ENCODE results near the gene GSK3A. TPM values are rescaled to one million over a fixed set of nuclear protein-coding genes. Genes with fewer than 3 reads are reported as not detected.

Gene GSK3A
- total RNA-seq, 1 donor from 2014 or later: 50.3 TPM

DNA sequence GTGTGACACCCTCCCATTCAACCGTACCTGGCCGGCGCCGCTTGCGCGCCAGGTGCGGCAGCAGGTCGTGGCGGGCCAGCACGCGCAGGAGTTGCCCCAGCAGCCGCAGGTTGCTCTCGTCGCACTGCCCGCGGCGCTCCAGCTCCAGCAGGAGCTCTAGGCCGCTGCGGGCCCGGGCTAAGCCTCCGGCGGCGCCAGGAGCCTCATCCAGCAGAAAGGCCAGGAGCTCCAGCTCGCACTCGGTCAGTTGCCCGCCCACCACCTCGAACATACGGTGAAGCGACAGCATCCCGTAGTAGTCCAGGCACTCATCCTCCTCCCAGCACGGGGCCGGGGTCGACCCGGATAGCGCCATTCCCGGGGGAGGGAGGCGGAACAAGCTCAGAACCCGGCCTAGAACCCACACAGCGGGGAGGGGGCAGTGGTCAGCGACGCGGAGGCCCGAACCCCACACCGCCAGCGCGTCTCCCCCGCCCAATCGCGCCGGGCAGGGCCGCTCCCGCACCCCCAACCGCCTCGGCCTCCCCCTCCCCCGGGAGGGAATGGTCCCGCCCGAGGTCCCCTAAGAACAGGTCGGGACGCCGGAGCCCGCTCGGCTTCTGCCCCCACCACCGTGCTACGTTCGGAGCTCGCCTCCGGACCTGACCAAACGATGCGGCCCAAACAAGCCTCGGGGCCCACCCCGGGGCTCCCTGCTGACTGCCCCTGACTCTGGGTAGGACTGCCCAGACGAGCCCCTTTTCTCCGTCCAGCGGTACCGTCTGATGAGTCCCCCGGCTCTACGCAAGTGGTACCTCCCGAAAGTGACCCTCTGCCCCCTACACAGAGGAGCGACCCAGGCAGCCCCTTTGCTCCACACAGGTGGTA is 25.5 kb downstream of the GSK3A start:
- H4K20me1 ChIP-seq (ENCODE audit: insufficient read depth, low read length): peaks cover 42% of the 10 kb centered on the region
- FAIRE-seq: no peak
- no peaks in the 10 kb centered on the region for H3K27me3 ChIP-seq (ENCODE audit: insufficient read depth, low read length)
- Mint-ChIP-seq H3K36me3 (ENCODE audit: low read depth, unreplicated experiment) (peaks cover 9% of the 10 kb centered on the region), H3K9me3 (ENCODE audit: unreplicated experiment) (peaks cover 4% of the 10 kb centered on the region), H3K27me3 (ENCODE audit: low read depth, unreplicated experiment) (no peaks in the 10 kb centered on the region), H3K4me3 (ENCODE audit: unreplicated experiment) (peak overlapping the region; percentile 97), H3K4me1 (ENCODE audit: low read depth, unreplicated experiment) (peaks cover 19% of the 10 kb centered on the region), H3K27ac (ENCODE audit: unreplicated experiment) (peak overlapping the region; percentile 98)
- H3K27ac ChIP-seq (ENCODE audit: low read depth, low read length): peak overlapping the region; percentile 97
- H2AFZ ChIP-seq (ENCODE audit: low read depth, low read length): peak overlapping the region; percentile 68
- H3K9ac ChIP-seq (ENCODE audit: low read length): peak overlapping the region; percentile 87
- H3K4me2 ChIP-seq (ENCODE audit: low read length): peak overlapping the region; percentile 94
- H3K79me2 ChIP-seq (ENCODE audit: insufficient read depth, low read length): peaks cover 72% of the 10 kb centered on the region
- peaks cover 31% of the 10 kb centered on the region for H3K4me1 ChIP-seq (ENCODE audit: insufficient read depth, low read length)
- peak; percentile 12 for DNase-seq (ENCODE audit: low read depth)
- H3K9me3 ChIP-seq (ENCODE audit: insufficient read depth, low read depth, low read length): no peaks in the 10 kb centered on the region
- TF ChIP-seq, protein P1, sequence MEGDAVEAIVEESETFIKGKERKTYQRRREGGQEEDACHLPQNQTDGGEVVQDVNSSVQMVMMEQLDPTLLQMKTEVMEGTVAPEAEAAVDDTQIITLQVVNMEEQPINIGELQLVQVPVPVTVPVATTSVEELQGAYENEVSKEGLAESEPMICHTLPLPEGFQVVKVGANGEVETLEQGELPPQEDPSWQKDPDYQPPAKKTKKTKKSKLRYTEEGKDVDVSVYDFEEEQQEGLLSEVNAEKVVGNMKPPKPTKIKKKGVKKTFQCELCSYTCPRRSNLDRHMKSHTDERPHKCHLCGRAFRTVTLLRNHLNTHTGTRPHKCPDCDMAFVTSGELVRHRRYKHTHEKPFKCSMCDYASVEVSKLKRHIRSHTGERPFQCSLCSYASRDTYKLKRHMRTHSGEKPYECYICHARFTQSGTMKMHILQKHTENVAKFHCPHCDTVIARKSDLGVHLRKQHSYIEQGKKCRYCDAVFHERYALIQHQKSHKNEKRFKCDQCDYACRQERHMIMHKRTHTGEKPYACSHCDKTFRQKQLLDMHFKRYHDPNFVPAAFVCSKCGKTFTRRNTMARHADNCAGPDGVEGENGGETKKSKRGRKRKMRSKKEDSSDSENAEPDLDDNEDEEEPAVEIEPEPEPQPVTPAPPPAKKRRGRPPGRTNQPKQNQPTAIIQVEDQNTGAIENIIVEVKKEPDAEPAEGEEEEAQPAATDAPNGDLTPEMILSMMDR (IDR thresholded peaks at IDR 0.05; ENCODE audit: insufficient read depth, low read depth, low read length): no peak
- TF ChIP-seq EZH2 (IDR thresholded peaks at IDR 0.05; ENCODE audit: insufficient read depth, low read length): no peak
- peaks cover 12% of the 10 kb centered on the region for H3K36me3 ChIP-seq (ENCODE audit: insufficient read depth, low read length)
- peak overlapping the region; percentile 78 for H3K4me3 ChIP-seq (ENCODE audit: insufficient read depth, low read depth, low read length)

DNA sequence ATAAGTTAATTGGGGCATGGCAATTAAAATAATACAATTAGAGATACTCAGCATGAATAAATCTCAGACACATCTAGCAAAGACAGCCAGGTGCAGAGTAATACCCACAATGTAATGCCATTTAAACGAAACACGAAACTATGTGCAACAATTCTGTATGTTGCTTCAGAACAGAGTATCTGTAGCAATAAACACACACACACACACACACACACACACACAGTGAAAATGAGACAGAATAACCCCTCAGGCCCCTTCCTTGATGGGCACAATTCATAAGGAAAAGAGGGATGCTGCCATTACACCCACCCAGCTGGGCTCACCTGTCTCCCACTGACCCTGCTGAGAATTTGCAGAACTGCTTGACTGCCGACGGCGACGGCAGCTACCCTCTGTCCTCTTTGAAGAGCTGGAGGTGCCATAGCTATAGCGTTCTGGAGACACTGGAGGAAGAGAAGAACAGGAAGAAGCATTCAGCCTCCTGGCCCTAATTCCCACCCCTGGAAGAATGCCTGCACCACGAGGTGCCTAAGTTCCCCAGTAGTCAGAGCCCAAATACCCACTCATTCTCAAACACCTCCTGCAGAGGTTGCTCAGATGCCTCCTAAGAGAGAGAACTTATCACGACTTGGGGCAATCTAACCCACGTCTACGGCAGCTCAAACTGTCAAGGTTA is 27.5 kb downstream of the GSK3A start:
- peaks cover 17% of the 10 kb centered on the region for H3K4me1 Mint-ChIP-seq (ENCODE audit: low read depth, unreplicated experiment)
- no peak overlapping the region for H3K27ac ChIP-seq (ENCODE audit: low read depth, low read length)
- no peak for TF ChIP-seq EZH2 (IDR thresholded peaks at IDR 0.05; ENCODE audit: insufficient read depth, low read length)
- TF ChIP-seq, protein P1 (IDR thresholded peaks at IDR 0.05; ENCODE audit: insufficient read depth, low read depth, low read length): no peak
- H4K20me1 ChIP-seq (ENCODE audit: insufficient read depth, low read length): peaks cover 34% of the 10 kb centered on the region
- FAIRE-seq (no peak), DNase-seq (ENCODE audit: low read depth) (no peak)
- no peaks in the 10 kb centered on the region for H3K27me3 ChIP-seq (ENCODE audit: insufficient read depth, low read length)
- no peak overlapping the region for H3K27ac Mint-ChIP-seq (ENCODE audit: unreplicated experiment)
- H3K9me3 Mint-ChIP-seq (ENCODE audit: unreplicated experiment): peaks cover 1% of the 10 kb centered on the region
- peaks cover 53% of the 10 kb centered on the region for H3K79me2 ChIP-seq (ENCODE audit: insufficient read depth, low read length)
- no peak overlapping the region for H2AFZ ChIP-seq (ENCODE audit: low read depth, low read length)
- H3K9ac ChIP-seq (ENCODE audit: low read length): no peak overlapping the region
- no peaks in the 10 kb centered on the region for H3K9me3 ChIP-seq (ENCODE audit: insufficient read depth, low read depth, low read length)
- H3K27me3 Mint-ChIP-seq (ENCODE audit: low read depth, unreplicated experiment): no peaks in the 10 kb centered on the region
- peaks cover 12% of the 10 kb centered on the region for H3K36me3 ChIP-seq (ENCODE audit: insufficient read depth, low read length)
- no peak overlapping the region for H3K4me3 Mint-ChIP-seq (ENCODE audit: unreplicated experiment)
- H3K4me3 ChIP-seq (ENCODE audit: insufficient read depth, low read depth, low read length): no peak overlapping the region
- H3K4me1 ChIP-seq (ENCODE audit: insufficient read depth, low read length): peaks cover 25% of the 10 kb centered on the region
- peaks cover 10% of the 10 kb centered on the region for H3K36me3 Mint-ChIP-seq (ENCODE audit: low read depth, unreplicated experiment)
- peak overlapping the region; percentile 94 for H3K4me2 ChIP-seq (ENCODE audit: low read length)
